Prostate gland (tissue), 2 donors: Measurements from ENCODE around the gene SWSAP1.

Experiments used
- POLR2A ChIP-seq: fragments of 450-650 bp; IDR thresholded peaks from one replicate; pipeline ENCODE4 v1.6.1; 2016; ENCODE audit warnings: antibody characterized with exemption, mild to moderate bottlenecking
- TF ChIP-seq, protein P1 (sequence below), 4 experiments: fragments of 200-600 bp in 2 of 4; fragments of 450-650 bp in 2 of 4; sonication (generic) in 2 of 4; IDR thresholded peaks; 1 replicate in 3 of 4; 2 replicates in 1 of 4; pipeline ENCODE4 v1.5.1; 2016 to 2019; ENCODE audit warnings: antibody characterized with exemption in 4 of 4, mild to moderate bottlenecking in 2 of 4, moderate library complexity in 2 of 4

DNA sequence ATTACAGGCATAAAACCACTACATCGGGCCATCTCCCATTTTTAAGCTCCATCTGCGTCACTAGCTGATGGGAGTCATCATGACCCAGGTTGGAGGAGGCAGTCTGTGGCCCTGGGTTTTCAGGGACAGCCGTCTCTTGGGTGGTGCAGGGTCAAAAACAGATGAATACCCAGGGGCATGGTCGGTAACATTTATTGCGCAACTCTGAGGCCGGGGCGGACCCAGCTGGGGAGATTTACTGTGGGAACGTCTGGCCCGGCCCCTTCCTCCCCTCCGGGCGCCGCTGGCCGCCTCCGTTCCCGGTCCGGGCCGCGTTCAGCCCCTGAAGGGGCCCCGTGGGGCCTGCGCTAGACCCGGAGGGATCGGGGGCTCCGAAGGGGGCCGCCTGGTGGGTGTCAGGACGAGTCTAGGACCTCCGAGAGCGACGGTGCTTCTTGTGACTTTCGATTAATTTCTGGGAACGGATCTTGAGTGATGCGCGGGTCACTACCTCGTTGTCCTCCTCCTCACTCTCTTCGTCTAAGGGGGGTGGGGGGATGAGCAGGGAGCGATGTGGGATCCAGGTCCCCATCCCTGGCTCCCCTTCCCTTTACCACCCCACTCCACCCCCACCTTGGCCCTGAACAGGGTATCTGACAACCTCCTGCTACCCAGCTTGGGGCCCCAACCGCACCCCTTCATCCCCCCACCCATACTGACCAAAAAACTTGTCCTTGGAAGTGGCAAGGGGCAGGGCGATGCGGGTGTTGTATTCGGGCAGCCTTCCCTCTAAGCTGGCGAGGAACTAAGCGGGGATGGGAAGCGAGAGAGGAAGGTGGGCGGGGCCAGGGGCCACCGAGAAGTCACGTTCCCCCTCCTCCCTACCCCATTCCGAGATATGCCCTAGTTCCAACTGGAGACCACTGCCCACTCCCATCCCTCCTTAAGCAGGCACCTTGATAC, 46.2 kb downstream of the SWSAP1 start:
- TF ChIP-seq POLR2A, result no peak
- TF ChIP-seq, protein P1, sequence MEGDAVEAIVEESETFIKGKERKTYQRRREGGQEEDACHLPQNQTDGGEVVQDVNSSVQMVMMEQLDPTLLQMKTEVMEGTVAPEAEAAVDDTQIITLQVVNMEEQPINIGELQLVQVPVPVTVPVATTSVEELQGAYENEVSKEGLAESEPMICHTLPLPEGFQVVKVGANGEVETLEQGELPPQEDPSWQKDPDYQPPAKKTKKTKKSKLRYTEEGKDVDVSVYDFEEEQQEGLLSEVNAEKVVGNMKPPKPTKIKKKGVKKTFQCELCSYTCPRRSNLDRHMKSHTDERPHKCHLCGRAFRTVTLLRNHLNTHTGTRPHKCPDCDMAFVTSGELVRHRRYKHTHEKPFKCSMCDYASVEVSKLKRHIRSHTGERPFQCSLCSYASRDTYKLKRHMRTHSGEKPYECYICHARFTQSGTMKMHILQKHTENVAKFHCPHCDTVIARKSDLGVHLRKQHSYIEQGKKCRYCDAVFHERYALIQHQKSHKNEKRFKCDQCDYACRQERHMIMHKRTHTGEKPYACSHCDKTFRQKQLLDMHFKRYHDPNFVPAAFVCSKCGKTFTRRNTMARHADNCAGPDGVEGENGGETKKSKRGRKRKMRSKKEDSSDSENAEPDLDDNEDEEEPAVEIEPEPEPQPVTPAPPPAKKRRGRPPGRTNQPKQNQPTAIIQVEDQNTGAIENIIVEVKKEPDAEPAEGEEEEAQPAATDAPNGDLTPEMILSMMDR (IDR thresholded peaks at IDR 0.05), result no peak
